Neural cell (in vitro differentiated cells): ENCODE results near the gene TMEM81. TPM values are rescaled to one million over a fixed set of nuclear protein-coding genes. Genes with fewer than 3 reads are reported as not detected.

Source experiments
- H2AFZ ChIP-seq: fragments of 200-600, 300-800 bp; sonication (generic), shearing (Covaris generic); 2 replicates; pipeline ENCODE4 v1.6.0; 2014; ENCODE audit warnings: low read depth, mild to moderate bottlenecking, antibody characterized with exemption, low read length, moderate library complexity
- H3F3A ChIP-seq: fragments of 200-600 bp; shearing (Covaris generic); 2 replicates; pipeline ENCODE4 v1.6.1; 2016; ENCODE audit warnings: mild to moderate bottlenecking, moderate library complexity, mixed read lengths, antibody characterized with exemption, low read length; ENCODE audit not compliant: insufficient read depth, poor library complexity, severe bottlenecking
- H3K27ac ChIP-seq: fragments of 200-600, 300-800 bp; sonication (generic), shearing (Covaris generic); 2 replicates; pipeline ENCODE4 v1.5.1; 2014; ENCODE audit warnings: mild to moderate bottlenecking, low read length, moderate library complexity
- H3K27me3 ChIP-seq: fragments of 300-800, 200-600 bp; sonication (generic), shearing (Covaris generic); 2 replicates; pipeline ENCODE4 v1.6.0; 2014; ENCODE audit warnings: mild to moderate bottlenecking, low read depth, low read length, moderate library complexity; ENCODE audit not compliant: insufficient read depth
- H3K36me3 ChIP-seq: fragments of 300-800, 200-600 bp; sonication (generic), shearing (Covaris generic); 2 replicates; pipeline ENCODE4 v1.5.1; 2014; ENCODE audit warnings: mild to moderate bottlenecking, antibody characterized with exemption, low read length, moderate library complexity; ENCODE audit not compliant: insufficient read depth
- H3K4me2 ChIP-seq: fragments of 300-800, 200-600 bp; sonication (generic), shearing (Covaris generic); 2 replicates; pipeline ENCODE4 v1.6.0; 2014; ENCODE audit warnings: mild to moderate bottlenecking, low read length
- H3K4me3 ChIP-seq: fragments of 300-800, 200-600 bp; sonication (generic), shearing (Covaris generic); 2 replicates; pipeline ENCODE4 v1.5.1; 2014; ENCODE audit warnings: mild to moderate bottlenecking, low read length, moderate library complexity
- H3K79me2 ChIP-seq: fragments of 200-600 bp; shearing (Covaris generic); replicated peaks from 2 replicates; pipeline ENCODE4 v1.6.0; 2014; ENCODE audit warnings: mild to moderate bottlenecking, low read length, moderate library complexity; ENCODE audit not compliant: insufficient read depth
- H3K9ac ChIP-seq: fragments of 300-800, 200-600 bp; sonication (generic), shearing (Covaris generic); 2 replicates; pipeline ENCODE4 v1.6.1; 2016; ENCODE audit warnings: mild to moderate bottlenecking, low read length, mixed read lengths
- H3K9me2 ChIP-seq: fragments of 200-600 bp; shearing (Covaris generic); 2 replicates; pipeline ENCODE4 v1.6.1; 2016; ENCODE audit warnings: mild to moderate bottlenecking, low read length, mixed read lengths; ENCODE audit not compliant: insufficient read depth
- H3K9me3 ChIP-seq: fragments of 200-600, 300-800 bp; sonication (generic), shearing (Covaris generic); 2 replicates; pipeline ENCODE4 v1.6.1; 2016; ENCODE audit warnings: mild to moderate bottlenecking, mixed run types, low read length, moderate library complexity, mixed read lengths
- H4K20me1 ChIP-seq: fragments of 200-600 bp; shearing (Covaris generic); 2 replicates; pipeline ENCODE4 v1.6.1; 2016; ENCODE audit warnings: mild to moderate bottlenecking, mixed run types; ENCODE audit not compliant: insufficient read depth
- EP300 ChIP-seq: fragments of 450-650 bp; conservative IDR thresholded peaks from 2 replicates; pipeline ENCODE4 v1.6.1; 2014; ENCODE audit warnings: antibody characterized with exemption, mild to moderate bottlenecking, moderate library complexity; ENCODE audit not compliant: poor library complexity, severe bottlenecking
- EZH2 ChIP-seq: fragments of 200-600, 300-800 bp; shearing (Covaris generic), sonication (generic); IDR thresholded peaks from 2 replicates; pipeline ENCODE4 v1.6.1; 2014; ENCODE audit warnings: antibody characterized with exemption, low read length, borderline replicate concordance, mild to moderate bottlenecking; ENCODE audit not compliant: insufficient read depth, poor library complexity, severe bottlenecking
- MXI1 ChIP-seq: fragments of 450-650 bp; conservative IDR thresholded peaks from 2 replicates; pipeline ENCODE4 v1.6.1; 2014; ENCODE audit warnings: antibody characterized with exemption, mild to moderate bottlenecking; ENCODE audit not compliant: poor library complexity, severe bottlenecking
- POLR2AphosphoS5 ChIP-seq: IDR thresholded peaks from 2 replicates; pipeline ENCODE4 v1.6.1; 2012
- RAD21 ChIP-seq: fragments of 450-650 bp; conservative IDR thresholded peaks from 2 replicates; pipeline ENCODE4 v1.6.1; 2014; ENCODE audit warnings: antibody characterized with exemption, mild to moderate bottlenecking, moderate library complexity
- SMC3 ChIP-seq: fragments of 450-650 bp; conservative IDR thresholded peaks from 2 replicates; pipeline ENCODE4 v1.6.1; 2014; ENCODE audit warnings: antibody characterized with exemption, mild to moderate bottlenecking, moderate library complexity; ENCODE audit not compliant: poor library complexity
- TAF1 ChIP-seq: IDR thresholded peaks from 2 replicates; pipeline ENCODE4 v1.6.1; 2012; ENCODE audit warnings: low read depth
- polyA plus RNA-seq: library from polyadenylated mRNA; depleted of rRNA; stranded (reverse); fragments of >200 nt; gene quantifications from 2 replicates; pipeline ENCODE4 v1.2.3, GENCODE V29; 2014
- TF ChIP-seq, protein P1 (sequence below): IDR thresholded peaks from 2 replicates; pipeline ENCODE4 v1.6.1; 2012; ENCODE audit warnings: borderline replicate concordance
- TF ChIP-seq, protein P2 (sequence below): fragments of 450-650 bp; IDR thresholded peaks from 2 replicates; pipeline ENCODE4 v1.5.1; 2014; ENCODE audit warnings: antibody characterized with exemption, mild to moderate bottlenecking, moderate library complexity; ENCODE audit not compliant: poor library complexity, severe bottlenecking

TMEM81 gene
- polyA plus RNA-seq, 1 donor from 2014 or later = 10.1 TPM

DNA sequence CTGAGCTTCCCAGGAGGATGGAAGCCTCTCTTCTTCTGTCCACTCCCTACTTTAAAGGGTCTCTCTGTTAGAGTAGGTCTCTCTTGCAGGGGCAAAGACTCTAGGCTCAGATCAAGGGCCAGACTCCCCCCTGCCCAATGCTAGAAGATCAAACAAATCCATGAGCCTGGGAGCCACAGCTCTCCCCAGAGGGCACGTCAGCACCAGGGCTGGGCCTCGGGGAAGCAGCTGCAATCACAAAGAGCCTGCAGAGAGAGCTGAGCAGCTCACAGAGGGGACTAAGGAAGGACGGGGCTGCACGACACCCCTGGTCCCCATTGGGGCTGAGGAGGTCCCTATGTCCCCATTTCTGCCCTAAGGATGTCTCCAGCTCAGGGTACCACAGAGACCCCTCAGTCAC lies 37.4 kb downstream of the TMEM81 start:
- H3K9ac ChIP-seq = no peak overlapping the region
- H3K27ac ChIP-seq = no peak overlapping the region
- H3K79me2 ChIP-seq = no peaks in the 10 kb centered on the region
- no peaks in the 10 kb centered on the region for H4K20me1 ChIP-seq
- H3K36me3 ChIP-seq = no peaks in the 10 kb centered on the region
- no peaks in the 10 kb centered on the region for H3F3A ChIP-seq
- H2AFZ ChIP-seq = no peak overlapping the region
- H3K4me2 ChIP-seq = no peak overlapping the region
- no peak for TF ChIP-seq RAD21
- TF ChIP-seq MXI1 = no peak
- TF ChIP-seq SMC3 = no peak
- TF ChIP-seq EP300 = no peak
- H3K9me3 ChIP-seq = no peaks in the 10 kb centered on the region
- H3K9me2 ChIP-seq = no peaks in the 10 kb centered on the region
- H3K27me3 ChIP-seq = peaks cover 10% of the 10 kb centered on the region
- no peak overlapping the region for H3K4me3 ChIP-seq

DNA sequence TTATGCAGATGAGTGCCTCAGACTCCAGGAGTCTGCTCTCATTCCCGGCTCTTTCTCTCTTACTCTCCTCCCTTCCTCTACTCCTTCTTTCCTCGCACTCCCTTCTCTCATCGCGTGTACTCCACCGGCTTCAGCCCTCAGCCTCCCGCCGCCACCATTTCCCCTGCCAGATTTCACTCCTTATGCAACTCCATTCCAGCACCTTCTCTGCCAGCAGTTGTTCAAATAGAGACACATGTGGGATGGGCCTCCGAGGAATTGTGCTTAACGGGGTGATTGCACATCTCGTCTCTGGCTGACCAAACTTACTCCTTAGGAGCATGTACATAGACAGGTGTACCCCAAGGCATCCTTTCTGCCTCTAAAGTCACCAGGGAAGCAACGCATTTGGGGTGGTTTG lies 39.1 kb downstream of the TMEM81 start:
- no peaks in the 10 kb centered on the region for H4K20me1 ChIP-seq
- peaks cover 10% of the 10 kb centered on the region for H3K27me3 ChIP-seq
- H3K9ac ChIP-seq = no peak overlapping the region
- TF ChIP-seq, protein P1, sequence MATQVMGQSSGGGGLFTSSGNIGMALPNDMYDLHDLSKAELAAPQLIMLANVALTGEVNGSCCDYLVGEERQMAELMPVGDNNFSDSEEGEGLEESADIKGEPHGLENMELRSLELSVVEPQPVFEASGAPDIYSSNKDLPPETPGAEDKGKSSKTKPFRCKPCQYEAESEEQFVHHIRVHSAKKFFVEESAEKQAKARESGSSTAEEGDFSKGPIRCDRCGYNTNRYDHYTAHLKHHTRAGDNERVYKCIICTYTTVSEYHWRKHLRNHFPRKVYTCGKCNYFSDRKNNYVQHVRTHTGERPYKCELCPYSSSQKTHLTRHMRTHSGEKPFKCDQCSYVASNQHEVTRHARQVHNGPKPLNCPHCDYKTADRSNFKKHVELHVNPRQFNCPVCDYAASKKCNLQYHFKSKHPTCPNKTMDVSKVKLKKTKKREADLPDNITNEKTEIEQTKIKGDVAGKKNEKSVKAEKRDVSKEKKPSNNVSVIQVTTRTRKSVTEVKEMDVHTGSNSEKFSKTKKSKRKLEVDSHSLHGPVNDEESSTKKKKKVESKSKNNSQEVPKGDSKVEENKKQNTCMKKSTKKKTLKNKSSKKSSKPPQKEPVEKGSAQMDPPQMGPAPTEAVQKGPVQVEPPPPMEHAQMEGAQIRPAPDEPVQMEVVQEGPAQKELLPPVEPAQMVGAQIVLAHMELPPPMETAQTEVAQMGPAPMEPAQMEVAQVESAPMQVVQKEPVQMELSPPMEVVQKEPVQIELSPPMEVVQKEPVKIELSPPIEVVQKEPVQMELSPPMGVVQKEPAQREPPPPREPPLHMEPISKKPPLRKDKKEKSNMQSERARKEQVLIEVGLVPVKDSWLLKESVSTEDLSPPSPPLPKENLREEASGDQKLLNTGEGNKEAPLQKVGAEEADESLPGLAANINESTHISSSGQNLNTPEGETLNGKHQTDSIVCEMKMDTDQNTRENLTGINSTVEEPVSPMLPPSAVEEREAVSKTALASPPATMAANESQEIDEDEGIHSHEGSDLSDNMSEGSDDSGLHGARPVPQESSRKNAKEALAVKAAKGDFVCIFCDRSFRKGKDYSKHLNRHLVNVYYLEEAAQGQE = no peak
- TF ChIP-seq MXI1 (no peak), RAD21 (no peak), EP300 (no peak)
- TF ChIP-seq, protein P2, sequence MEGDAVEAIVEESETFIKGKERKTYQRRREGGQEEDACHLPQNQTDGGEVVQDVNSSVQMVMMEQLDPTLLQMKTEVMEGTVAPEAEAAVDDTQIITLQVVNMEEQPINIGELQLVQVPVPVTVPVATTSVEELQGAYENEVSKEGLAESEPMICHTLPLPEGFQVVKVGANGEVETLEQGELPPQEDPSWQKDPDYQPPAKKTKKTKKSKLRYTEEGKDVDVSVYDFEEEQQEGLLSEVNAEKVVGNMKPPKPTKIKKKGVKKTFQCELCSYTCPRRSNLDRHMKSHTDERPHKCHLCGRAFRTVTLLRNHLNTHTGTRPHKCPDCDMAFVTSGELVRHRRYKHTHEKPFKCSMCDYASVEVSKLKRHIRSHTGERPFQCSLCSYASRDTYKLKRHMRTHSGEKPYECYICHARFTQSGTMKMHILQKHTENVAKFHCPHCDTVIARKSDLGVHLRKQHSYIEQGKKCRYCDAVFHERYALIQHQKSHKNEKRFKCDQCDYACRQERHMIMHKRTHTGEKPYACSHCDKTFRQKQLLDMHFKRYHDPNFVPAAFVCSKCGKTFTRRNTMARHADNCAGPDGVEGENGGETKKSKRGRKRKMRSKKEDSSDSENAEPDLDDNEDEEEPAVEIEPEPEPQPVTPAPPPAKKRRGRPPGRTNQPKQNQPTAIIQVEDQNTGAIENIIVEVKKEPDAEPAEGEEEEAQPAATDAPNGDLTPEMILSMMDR = no peak
- no peak overlapping the region for H3K4me3 ChIP-seq
- H2AFZ ChIP-seq = no peak overlapping the region
- no peaks in the 10 kb centered on the region for H3K9me2 ChIP-seq
- no peak overlapping the region for H3K4me2 ChIP-seq
- no peak overlapping the region for H3K27ac ChIP-seq
- no peaks in the 10 kb centered on the region for H3F3A ChIP-seq
- no peaks in the 10 kb centered on the region for H3K79me2 ChIP-seq
- no peaks in the 10 kb centered on the region for H3K9me3 ChIP-seq
- no peaks in the 10 kb centered on the region for H3K36me3 ChIP-seq

DNA sequence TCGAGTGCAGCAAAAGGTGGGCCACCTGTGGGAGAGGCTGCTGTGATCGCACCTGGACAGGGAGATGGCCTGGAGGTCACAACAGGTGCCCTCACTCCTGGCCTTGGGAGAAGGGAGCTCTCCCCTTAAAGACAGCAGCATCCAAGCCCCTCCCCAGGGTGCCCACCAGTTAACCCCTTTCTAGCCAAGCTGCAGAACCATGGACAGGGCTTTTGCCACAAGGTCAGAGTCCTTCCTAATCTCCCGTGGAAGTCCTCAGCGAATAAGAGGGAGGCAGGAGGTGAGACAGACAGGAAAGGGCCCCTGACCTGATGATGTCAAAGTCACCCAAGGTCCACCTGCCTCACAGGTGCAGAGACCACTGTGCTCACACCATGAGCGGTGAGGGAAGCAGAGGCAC lies 39.5 kb downstream of the TMEM81 start:
- H3K36me3 ChIP-seq = no peaks in the 10 kb centered on the region
- no peak overlapping the region for H3K4me2 ChIP-seq
- no peak overlapping the region for H3K4me3 ChIP-seq
- H3K9ac ChIP-seq = no peak overlapping the region
- H3K9me2 ChIP-seq = no peaks in the 10 kb centered on the region
- no peaks in the 10 kb centered on the region for H3K79me2 ChIP-seq
- H4K20me1 ChIP-seq = no peaks in the 10 kb centered on the region
- H2AFZ ChIP-seq = no peak overlapping the region
- H3K27ac ChIP-seq = no peak overlapping the region
- TF ChIP-seq, protein P1 = no peak
- no peak for TF ChIP-seq POLR2AphosphoS5
- no peak for TF ChIP-seq EP300
- TF ChIP-seq, protein P2 = no peak
- no peak for TF ChIP-seq TAF1
- no peak for TF ChIP-seq EZH2
- TF ChIP-seq SMC3 = no peak
- TF ChIP-seq MXI1 = no peak
- TF ChIP-seq RAD21 = no peak
- peaks cover 10% of the 10 kb centered on the region for H3K27me3 ChIP-seq
- H3F3A ChIP-seq = no peaks in the 10 kb centered on the region
- H3K9me3 ChIP-seq = no peaks in the 10 kb centered on the region
